ENCODE data around the gene NCOA6.

GRCh38 chr20:34850969-34851368 lies 25.5 kb upstream of the NCOA6 start:
- no peak for TF ChIP-seq SMC3 (IDR thresholded peaks at IDR 0.05; ENCODE audit: low read depth, low read length)
- TF ChIP-seq EZH2phosphoT487 (IDR thresholded peaks at IDR 0.05; ENCODE audit: borderline replicate concordance, low read depth), result no peak
- TF ChIP-seq, protein P1, sequence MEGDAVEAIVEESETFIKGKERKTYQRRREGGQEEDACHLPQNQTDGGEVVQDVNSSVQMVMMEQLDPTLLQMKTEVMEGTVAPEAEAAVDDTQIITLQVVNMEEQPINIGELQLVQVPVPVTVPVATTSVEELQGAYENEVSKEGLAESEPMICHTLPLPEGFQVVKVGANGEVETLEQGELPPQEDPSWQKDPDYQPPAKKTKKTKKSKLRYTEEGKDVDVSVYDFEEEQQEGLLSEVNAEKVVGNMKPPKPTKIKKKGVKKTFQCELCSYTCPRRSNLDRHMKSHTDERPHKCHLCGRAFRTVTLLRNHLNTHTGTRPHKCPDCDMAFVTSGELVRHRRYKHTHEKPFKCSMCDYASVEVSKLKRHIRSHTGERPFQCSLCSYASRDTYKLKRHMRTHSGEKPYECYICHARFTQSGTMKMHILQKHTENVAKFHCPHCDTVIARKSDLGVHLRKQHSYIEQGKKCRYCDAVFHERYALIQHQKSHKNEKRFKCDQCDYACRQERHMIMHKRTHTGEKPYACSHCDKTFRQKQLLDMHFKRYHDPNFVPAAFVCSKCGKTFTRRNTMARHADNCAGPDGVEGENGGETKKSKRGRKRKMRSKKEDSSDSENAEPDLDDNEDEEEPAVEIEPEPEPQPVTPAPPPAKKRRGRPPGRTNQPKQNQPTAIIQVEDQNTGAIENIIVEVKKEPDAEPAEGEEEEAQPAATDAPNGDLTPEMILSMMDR (IDR thresholded peaks at IDR 0.05), result no peak
- no peak for TF ChIP-seq RAD21 (IDR thresholded peaks at IDR 0.05; ENCODE audit: low read length)
- TF ChIP-seq NRF1 (IDR thresholded peaks at IDR 0.05; ENCODE audit: low read depth, low read length), result no peak
- TF ChIP-seq IRF3 (IDR thresholded peaks at IDR 0.05; ENCODE audit: low read depth, low read length), result no peak
- TF ChIP-seq TAF1 (IDR thresholded peaks at IDR 0.05; ENCODE audit: borderline replicate concordance, low read depth, low read length), result no peak
- TF ChIP-seq POLR2AphosphoS5 (IDR thresholded peaks at IDR 0.05; ENCODE audit: low read depth, low read length), result no peak
- no peak for TF ChIP-seq NFIC (IDR thresholded peaks at IDR 0.05; ENCODE audit: borderline replicate concordance)
- TF ChIP-seq EP300 (IDR thresholded peaks at IDR 0.05; ENCODE audit: borderline replicate concordance in 1 of 2, low read depth in 1 of 2, low read length in 1 of 2), result no peak
- TF ChIP-seq FOXM1 (IDR thresholded peaks at IDR 0.05; ENCODE audit: low read depth), result no peak
- TF ChIP-seq, protein P2, sequence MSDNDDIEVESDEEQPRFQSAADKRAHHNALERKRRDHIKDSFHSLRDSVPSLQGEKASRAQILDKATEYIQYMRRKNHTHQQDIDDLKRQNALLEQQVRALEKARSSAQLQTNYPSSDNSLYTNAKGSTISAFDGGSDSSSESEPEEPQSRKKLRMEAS (IDR thresholded peaks at IDR 0.05; ENCODE audit: low read depth), result no peak
